Effector CD8-positive, alpha-beta T cell (primary cell): ENCODE results near the gene ZSCAN30.
"Not testable (repeated sequence)": the region's sequence is repeated elsewhere in the genome, so short reads cannot be mapped to it uniquely, and the experiment has no call there.

Experiments
- DNase-seq: peaks from one replicate; lab custom pipeline; 2025; lab: John Stamatoyannopoulos, UW

ZSCAN30 gene

GRCh38 chr18:35236571-35237363, 53.3 kb downstream of the ZSCAN30 start:
- DNase-seq, result no peak

- peak; percentile 72 for DNase-seq
Measured at GRCh38 chr18:35231052-35231451, 59.0 kb downstream of the ZSCAN30 start.

- no peak for DNase-seq
Measured at GRCh38 chr18:35227254-35227653, 62.8 kb downstream of the ZSCAN30 start.

GRCh38 chr18:35223797-35224196, 66.2 kb downstream of the ZSCAN30 start:
- no peak for DNase-seq

- no peak for DNase-seq
Measured at GRCh38 chr18:35220424-35220823, 69.6 kb downstream of the ZSCAN30 start.

GRCh38 chr18:35219331-35219730, 70.7 kb downstream of the ZSCAN30 start:
- not testable (repeated sequence) for DNase-seq

GRCh38 chr18:35216611-35217010, 73.4 kb downstream of the ZSCAN30 start:
- not testable (repeated sequence) for DNase-seq

- DNase-seq, result no peak
Measured at GRCh38 chr18:35215026-35215425, 75.0 kb downstream of the ZSCAN30 start.

GRCh38 chr18:35205746-35206458, 84.1 kb downstream of the ZSCAN30 start:
- DNase-seq, result not testable (repeated sequence)

GRCh38 chr18:35205199-35205712, 84.8 kb downstream of the ZSCAN30 start:
- no peak for DNase-seq

- DNase-seq, result no peak
Measured at GRCh38 chr18:35203067-35203466, 87.0 kb downstream of the ZSCAN30 start.

- no peak for DNase-seq
Measured at GRCh38 chr18:35201256-35201931, 88.6 kb downstream of the ZSCAN30 start.
